Activated naive CD4-positive, alpha-beta T cell treated with anti-CD3 and anti-CD28 coated beads, Interleukin-2, amount 10 ng/mL, durations not matched to agents 5 hours and 36 hours (primary cell): Measurements from ENCODE around the gene BEGAIN. TPM values are rescaled to one million over a fixed set of nuclear protein-coding genes. Genes with fewer than 3 reads are reported as not detected.

Experiments used
- total RNA-seq, 2 experiments: library from RNA; stranded (reverse); gene quantifications; one replicate each; pipeline ENCODE4 v1.2.3, GENCODE V29; 2021

The BEGAIN gene
- 1 to 10 TPM; 1.2 to 1.4 TPM for total RNA-seq

GRCh38 chr14:100587086-100587762, at the start of gene BEGAIN:
Gene BEGAIN, minus strand, starts transcription at chr14:100587417. Its CDS starts 127 bp downstream, at chr14:100587290.

Other genes starting within 250 kb of the BEGAIN start
- 1 to 10 TPM; 7.1 to 7.2 TPM for gene WDR25, start 210.9 kb downstream of the BEGAIN start, total RNA-seq
- gene DLK1, start 139.5 kb upstream of the BEGAIN start, total RNA-seq = not detected
- not detected for gene MEG3, start 238.7 kb upstream of the BEGAIN start, total RNA-seq